Upper lobe of right lung (tissue), 1 donor: ENCODE results near the gene YPEL1. TPM values are rescaled to one million over a fixed set of nuclear protein-coding genes. Genes with fewer than 3 reads are reported as not detected.
"Not testable (repeated sequence)": the region's sequence is repeated elsewhere in the genome, so short reads cannot be mapped to it uniquely, and the experiment has no call there.

ENCODE experiments used
- ATAC-seq: fragments of 200-7000 bp; cut with Tn5 transposase; one replicate; pipeline ENCODE4 v1.9.1; 2020; ENCODE audit warnings: mild to moderate bottlenecking, moderate library complexity
- DNase-seq: peaks from one replicate; pipeline ENCODE4 v3.0.0-alpha.2; 2020
- H3K27ac ChIP-seq: fragments of 200-600 bp; one replicate; pipeline ENCODE4 v1.8.0; 2022
- H3K27me3 ChIP-seq: fragments of 200-600 bp; one replicate; pipeline ENCODE4 v1.8.0; 2022; ENCODE audit warnings: mild to moderate bottlenecking
- H3K36me3 ChIP-seq: fragments of 200-600 bp; one replicate; pipeline ENCODE4 v1.8.0; 2022
- H3K4me1 ChIP-seq: fragments of 200-600 bp; one replicate; pipeline ENCODE4 v1.8.0; 2022
- H3K4me3 ChIP-seq: fragments of 200-600 bp; one replicate; pipeline ENCODE4 v1.8.0; 2022; ENCODE audit warnings: mild to moderate bottlenecking
- H3K9me3 ChIP-seq: fragments of 200-600 bp; one replicate; pipeline ENCODE4 v1.8.0; 2022
- CTCF ChIP-seq: fragments of 200-600 bp; IDR thresholded peaks from one replicate; pipeline ENCODE4 v1.8.0; 2022; ENCODE audit warnings: antibody characterized with exemption
- intact Hi-C: fragments of 100-400 bp; cut with DNase I; formaldehyde crosslinking; loops from one replicate; pipeline ENCODE4 v1.11.0; 2022
- total RNA-seq: library from RNA; stranded (reverse); fragmentation: NEBNext Ultra II Directional; extraction: Animal tissue kit (Norgen Biotek cat#: 25700); gene quantifications from one replicate; pipeline ENCODE4 v1.2.1, GENCODE V29; 2021
- donor health status: DM: no; HTN: yes; CAD: no; lungs with severe emphysema.

The YPEL1 gene
- total RNA-seq, 1 donor from 2014 or later: 6.7 TPM

- Histone ChIP-seq H3K4me1 (no peaks in the 10 kb centered on the region), H3K4me3 (no peak overlapping the region), H3K36me3 (peaks cover 54% of the 10 kb centered on the region), H3K27me3 (no peaks in the 10 kb centered on the region), H3K9me3 (no peaks in the 10 kb centered on the region), H3K27ac (no peak overlapping the region)
- intact Hi-C loops: no loop called here
- no peak for ATAC-seq
- DNase-seq: no peak
- TF ChIP-seq CTCF: no peak
Observed at GRCh38 chr22:21681566-21682370, 53.8 kb downstream of the YPEL1 start.

DNA sequence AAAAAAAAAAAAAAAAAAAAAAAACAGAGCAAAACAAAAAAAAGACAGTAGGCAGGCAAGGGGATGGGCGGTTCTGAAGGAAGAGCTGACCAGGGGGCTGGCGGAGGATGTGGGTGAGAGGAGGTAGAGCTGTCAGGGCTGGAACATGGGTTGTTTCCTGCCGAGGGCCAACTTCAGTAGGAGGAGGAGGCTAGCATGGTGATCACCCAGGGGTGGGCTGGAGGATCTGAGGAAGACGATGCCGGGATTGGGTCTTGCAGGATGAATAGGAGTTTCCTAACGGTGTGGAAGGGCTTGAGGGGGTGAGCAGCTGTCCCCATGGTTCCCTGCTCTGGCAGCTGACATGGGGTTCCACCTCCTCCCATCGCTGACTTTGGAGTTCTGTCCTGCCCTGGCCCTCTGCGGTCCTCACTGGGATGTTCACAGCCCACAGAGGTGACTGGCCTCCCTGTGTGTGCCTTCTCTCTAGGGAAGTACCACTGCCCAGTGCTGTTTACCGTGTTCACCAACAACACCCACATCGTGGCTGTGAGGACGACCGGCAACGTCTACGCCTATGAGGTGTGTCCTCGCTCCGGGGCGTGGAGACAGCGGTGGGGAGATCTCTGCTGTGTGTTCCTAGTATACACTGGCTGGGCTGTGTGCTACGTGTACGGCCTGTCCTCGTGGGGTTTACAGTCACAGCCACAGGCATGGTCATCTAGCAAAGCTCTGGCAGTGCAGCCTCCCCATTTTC is 54.6 kb downstream of the YPEL1 start:
- Histone ChIP-seq H3K36me3 (peaks cover 46% of the 10 kb centered on the region), H3K4me3 (no peak overlapping the region), H3K27ac (no peak overlapping the region), H3K4me1 (no peaks in the 10 kb centered on the region), H3K9me3 (no peaks in the 10 kb centered on the region), H3K27me3 (no peaks in the 10 kb centered on the region)
- no peak for DNase-seq
- intact Hi-C loops: no loop called here
- peak; percentile 31 for ATAC-seq
- no peak for TF ChIP-seq CTCF

GRCh38 chr22:21679383-21679782 is 56.2 kb downstream of the YPEL1 start:
- no peak for DNase-seq
- intact Hi-C loops: no loop called here
- Histone ChIP-seq H3K27ac (no peak overlapping the region), H3K27me3 (no peaks in the 10 kb centered on the region), H3K36me3 (peaks cover 46% of the 10 kb centered on the region), H3K9me3 (no peaks in the 10 kb centered on the region), H3K4me3 (no peak overlapping the region), H3K4me1 (no peaks in the 10 kb centered on the region)
- no peak for ATAC-seq
- no peak for TF ChIP-seq CTCF

DNA sequence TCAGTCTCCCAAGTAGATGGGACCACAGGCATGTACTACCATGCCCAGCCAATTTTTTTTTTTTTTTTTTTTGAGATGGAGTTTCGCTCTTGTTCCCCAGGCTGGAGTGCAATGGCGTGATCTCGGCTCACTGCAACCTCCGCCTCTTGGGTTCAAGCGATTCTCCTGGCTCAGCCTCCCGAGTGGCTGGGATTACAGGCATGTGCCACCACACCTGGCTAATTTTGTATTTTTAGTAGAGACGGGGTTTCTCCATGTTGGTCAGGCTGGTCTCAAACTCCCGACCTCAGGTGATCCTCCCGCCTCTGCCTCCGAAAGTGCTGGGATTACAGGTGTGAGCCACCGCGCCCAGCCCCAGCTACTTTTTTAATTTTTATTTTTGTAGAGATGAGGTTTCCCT is 56.8 kb downstream of the YPEL1 start:
- peaks cover 47% of the 10 kb centered on the region for H3K36me3 ChIP-seq
- DNase-seq, intact Hi-C loops, H3K27ac ChIP-seq, ATAC-seq, H3K27me3 ChIP-seq, H3K4me3 ChIP-seq, H3K4me1 ChIP-seq, H3K9me3 ChIP-seq: not testable (repeated sequence)

DNA sequence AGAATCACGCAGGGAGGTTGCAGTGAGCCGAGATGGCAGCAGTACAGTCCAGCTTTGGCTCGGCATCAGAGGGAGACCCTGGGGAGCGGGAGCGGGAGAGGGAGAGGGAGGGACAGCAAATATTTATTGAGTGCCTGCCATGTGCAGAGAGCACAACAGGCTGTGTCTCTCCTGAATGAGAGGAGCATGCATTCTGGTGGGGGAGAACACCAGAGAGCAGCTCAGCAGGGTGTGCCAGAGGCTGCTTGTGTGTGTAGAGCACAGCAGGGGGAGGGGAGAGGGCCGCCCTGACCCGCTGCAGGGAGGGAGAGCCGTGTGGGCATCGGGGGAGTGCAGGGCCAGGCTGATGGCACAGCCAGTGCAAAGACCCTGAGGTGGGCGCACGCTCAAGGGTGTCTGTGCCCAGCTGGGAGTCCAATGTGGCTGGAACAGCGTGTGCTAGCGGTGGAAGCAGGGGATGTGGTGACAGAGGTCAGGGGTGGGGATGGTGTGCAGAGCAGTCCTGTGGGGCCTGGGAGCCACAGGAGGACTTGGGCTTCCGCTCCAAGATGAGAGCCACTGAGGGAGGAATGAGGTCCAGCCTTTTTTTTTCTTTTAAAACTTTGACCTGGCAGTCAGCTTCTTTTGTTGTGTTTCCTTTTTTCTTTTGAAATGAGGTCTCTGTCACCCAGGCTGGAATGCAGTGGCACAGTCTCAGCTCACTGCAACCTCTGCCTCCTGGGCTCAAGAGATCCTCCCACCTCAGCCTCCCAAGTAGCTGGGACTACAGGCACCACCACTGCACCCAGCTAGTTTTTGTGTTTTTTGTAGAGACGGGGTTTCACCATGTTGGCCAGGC is 57.8 kb downstream of the YPEL1 start:
- H3K4me1 ChIP-seq: no peaks in the 10 kb centered on the region
- H3K9me3 ChIP-seq: no peaks in the 10 kb centered on the region
- H3K27ac ChIP-seq: no peak overlapping the region
- no peak for TF ChIP-seq CTCF
- ATAC-seq (peak; percentile 24), DNase-seq (no peak)
- H3K4me3 ChIP-seq: no peak overlapping the region
- H3K36me3 ChIP-seq: peaks cover 47% of the 10 kb centered on the region
- no peaks in the 10 kb centered on the region for H3K27me3 ChIP-seq
- intact Hi-C loops: no loop called here
